GM19395 (cell line): ENCODE measurements around the gene PLD5.
"Not testable (repeated sequence)": the region's sequence is repeated elsewhere in the genome, so short reads cannot be mapped to it uniquely, and the experiment has no call there.

Experiments used
- ATAC-seq: cut with Tn5 transposase; IDR thresholded peaks from one replicate; pipeline ENCODE4 v1.9.1; 2021; ENCODE audit warnings: mild to moderate bottlenecking, moderate library complexity; ENCODE audit not compliant: unreplicated experiment

Gene PLD5

DNA sequence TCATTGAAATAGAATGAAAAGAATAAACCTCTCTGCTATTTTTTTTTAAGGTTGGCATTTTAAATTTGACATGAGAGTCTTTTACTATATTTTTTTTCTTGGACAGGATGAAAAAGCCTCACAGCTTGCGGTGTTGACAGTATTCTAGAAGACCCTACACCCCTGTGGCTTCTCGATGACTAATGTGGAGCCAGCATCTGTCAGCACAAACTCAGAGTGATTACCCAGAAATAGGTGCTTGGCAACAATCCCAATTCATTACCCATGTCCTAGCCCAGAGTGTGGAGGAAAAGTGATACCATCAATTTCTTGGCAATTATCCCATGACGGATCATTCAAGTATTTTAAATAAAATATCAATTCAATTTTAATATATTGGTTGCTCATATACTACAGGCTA is 338.8 kb downstream of the PLD5 start:
- no peak for ATAC-seq

DNA sequence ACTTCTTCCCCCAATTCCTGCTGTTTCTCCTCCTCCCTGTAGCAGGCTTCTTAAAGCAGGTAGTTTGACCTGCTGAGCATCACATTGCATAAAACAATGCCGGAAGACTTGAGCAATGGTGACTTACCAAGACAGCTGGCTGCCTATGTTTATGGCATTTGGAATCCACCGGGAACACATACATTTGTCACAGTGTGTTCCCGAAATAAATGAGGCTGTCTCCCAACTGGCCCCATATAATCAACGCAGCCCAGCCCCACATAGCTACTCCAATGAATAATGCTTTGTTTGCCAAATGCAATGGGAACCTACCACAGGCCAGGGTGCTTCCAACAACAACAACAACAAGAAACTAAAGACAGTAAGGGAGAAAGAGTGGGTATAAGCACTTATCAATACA is 339.5 kb downstream of the PLD5 start:
- ATAC-seq, result no peak

DNA sequence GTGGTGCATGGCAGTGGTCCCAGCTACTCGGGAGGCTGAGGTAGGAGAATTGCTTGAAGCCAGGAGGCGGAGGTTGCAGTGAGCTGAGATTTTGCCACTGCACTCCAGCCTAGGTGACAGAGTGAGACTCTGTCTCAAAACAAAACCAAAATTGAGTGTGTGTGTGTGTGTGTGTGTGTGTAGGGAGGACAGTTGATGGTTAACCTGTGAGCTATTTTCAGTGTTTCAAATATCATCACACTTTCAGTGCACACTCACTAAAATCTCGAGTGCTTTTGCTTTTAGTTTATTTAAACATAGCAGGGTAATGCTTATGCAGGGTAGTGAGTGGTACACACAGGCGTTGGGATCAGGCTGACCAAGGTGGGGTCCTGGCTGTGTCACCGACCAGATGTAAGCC is 344.7 kb downstream of the PLD5 start:
- ATAC-seq, result peak; percentile 95

DNA sequence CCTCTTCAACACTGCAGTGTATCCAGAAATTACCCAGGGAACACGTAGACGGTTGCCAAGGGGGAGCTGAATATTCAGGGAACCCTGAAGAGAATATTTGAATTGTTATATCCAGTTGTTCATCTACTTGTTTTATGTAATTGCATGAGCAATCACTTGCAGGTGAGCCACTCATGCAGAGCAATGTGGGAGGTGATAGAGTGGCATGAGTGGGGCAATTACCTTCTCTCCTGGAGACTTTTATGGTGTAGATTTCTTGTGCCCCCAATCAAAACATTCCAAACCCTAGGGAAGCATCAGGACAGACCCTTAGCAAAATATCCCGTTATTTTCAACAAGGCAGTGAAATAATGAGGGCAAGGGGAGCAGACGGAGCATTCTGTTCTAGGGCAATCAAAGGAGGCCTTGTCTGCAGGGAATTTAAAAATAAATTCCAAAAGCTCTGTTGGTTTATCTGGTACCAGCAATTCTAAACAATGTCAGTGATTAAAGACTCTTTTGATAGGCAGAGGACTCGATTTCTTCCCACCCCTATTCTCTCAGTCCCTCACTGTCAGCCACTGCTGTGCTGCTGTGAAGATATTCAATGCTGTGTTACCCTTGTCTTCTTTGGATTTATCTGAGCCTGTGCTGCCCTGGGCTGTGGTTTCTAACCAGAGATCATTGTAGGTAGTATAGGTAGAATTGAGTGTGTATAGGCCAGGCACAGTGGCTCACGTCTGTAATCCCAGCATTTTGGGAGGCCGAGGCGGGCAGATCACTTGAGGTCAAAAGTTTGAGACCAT is 345.4 kb downstream of the PLD5 start:
- peak; percentile 16 for ATAC-seq

DNA sequence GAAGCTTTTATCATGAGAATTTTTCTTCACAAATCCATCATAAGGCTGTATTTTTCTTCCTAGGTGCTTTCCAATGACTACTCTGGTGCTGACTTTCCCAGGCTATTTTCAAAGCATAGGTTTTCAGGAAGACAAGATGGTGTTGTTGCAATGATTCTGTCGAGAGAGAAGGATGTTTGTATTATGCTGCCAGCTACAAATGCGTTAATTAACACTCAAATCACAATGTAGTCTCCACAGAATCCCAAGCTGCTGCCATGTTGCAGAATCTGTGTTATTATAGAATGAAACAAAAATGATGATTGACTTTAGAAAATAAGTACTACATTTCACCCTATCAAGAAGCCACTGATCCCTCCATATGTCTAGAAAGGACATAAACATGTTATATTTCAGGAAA is 346.1 kb downstream of the PLD5 start:
- no peak for ATAC-seq

DNA sequence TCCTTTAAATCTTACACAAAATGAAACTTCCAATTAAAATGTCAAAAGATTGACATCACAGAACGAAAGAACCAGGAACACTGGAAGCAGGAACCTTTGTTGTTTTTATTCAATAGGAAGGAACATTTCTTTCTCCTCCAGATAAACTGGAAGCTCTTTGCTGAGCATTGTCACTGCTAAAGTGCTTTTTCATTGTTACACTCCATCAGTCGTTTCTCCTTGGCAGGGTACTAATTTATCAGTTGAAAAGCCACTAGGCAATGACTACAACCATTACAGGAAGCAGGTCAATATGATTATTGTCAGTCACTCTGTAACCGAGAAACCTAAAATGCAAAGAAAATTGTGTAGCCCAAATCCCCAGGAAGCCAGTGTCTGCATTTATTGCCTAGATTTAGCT is 362.4 kb downstream of the PLD5 start:
- ATAC-seq, result no peak

DNA sequence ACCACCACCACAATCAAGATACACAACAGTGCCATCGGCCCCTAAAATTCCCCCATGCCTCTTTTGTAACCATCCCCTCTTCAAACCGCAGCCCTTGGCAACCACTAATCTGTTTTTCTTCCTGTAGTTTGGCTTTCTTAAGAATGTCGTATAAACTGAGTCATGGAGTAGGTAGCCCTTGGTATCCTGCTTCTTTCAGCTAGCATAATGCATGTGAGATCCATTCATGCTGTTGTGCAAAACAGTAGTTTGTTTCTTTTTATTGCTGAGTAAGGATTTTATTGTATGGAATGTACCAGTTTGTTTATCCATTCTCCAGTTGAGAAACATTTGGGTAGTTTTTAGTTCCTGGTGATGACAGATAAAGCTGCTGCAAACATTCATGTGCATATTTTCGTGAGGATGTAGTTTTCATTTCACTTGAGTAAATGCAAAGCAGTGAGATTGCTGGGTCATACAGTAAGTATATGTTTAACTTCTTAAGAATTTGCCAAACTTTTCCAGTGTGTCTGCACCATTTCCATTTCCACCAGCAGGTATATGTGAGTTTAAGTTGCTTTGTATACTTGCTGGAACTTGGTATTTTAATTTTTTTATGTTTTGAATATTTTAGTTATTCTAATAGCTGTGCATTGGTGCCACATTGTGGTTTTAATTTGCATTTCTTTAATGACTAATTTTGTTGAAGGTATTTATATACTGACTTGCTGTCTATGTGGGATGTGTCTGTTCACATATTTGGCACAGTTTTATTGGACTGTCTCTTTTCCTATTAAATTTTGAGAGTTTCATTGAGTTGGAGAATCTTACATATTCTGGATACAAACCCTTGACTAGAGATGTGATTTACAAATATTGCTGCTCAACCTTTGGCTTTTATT is 377.2 kb downstream of the PLD5 start:
- peak; percentile 53 for ATAC-seq

DNA sequence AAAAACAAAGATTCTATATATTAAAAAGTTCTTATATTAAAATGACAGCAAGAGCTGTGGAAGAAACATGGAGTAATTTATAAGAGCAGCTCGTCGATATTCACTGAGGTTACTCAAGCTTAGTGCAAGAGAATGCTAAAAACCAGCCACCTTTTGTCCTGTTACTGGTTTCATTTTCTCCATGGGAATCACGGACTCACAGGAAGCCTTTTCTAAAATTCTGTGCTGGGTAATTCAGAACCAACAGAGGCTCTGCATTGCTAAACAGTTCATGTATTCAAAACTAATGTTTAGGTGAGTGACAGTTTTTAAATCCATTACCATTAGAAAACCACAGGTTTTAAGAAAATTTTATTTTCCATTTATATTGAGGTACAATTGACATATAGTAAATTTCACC is 377.8 kb downstream of the PLD5 start:
- ATAC-seq, result peak; percentile 22

DNA sequence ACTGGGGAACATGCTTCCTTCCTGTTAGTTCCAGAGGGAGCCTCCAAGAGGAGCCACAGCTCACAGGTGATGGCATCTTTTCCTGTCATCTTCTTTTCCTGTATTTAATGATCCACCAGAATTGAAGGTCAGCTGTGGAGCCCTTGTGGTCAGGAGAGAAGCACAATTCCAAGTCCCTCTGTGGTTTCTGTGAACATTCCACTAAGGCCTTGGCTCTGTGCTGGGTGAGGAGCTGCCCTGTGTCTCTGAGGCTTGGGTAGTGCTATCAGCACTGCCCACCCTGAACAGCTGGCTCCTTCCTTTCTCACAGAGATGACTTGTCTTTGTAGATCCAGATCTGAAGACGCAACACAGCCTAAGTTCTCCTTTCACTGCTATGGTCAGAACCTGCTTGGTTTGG is 383.7 kb downstream of the PLD5 start:
- no peak for ATAC-seq

DNA sequence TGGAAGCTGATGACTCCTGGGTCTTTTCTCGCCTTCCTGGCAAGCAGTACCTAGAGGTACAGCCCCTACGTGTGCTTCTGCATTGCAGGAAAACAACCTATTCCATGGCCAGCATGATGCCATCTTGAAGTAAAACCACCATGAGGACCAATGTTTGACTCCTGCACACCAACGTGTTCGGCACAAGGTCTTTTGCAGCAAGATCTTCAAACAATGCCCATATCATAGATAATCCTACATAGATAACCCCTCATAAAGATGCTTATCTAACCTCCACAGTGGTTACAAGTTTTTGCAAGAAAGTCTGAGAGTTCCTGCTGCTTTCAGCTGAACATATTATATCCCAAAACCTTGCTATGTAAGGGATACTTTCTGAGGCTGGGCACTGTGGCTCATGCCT is 384.5 kb downstream of the PLD5 start:
- no peak for ATAC-seq

DNA sequence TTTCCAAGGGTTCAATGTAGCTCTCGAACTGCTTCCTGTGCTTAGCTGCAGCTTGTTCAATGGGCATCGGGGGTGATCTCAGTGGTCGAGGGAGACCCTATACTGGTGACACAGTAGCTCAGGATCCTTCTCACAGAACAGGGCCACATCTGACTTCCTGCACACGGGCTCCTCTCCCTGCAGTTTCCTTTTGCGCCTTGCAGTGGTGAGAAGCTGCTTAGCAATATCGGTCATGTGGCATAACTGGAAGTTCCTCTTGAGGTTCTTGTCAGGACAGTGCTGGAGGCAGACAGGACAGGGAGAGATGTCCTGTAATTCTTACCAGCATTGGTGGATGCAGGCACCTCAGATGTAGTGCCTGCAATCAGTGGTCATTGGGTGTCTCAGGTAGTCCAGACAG is 385.1 kb downstream of the PLD5 start:
- ATAC-seq, result peak; percentile 82

DNA sequence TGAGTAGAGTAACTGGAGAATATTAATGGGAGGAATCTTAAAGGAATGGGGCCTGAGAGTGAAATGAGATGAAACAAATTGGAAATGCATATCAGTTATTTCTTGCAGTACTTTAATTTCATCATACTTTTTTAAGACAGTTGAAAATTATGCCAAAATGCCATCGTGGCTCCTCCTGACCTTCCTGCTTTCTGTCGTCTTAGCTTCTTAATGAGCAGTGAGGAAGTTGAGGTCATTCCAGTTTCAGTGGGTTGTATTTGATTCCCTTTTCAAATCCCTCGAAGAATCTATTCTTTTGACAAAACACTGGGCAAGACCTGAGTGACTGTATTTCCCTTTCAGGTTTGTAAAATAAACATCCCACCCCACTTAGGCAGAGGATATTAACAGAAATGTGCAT is 390.7 kb downstream of the PLD5 start:
- ATAC-seq, result no peak

DNA sequence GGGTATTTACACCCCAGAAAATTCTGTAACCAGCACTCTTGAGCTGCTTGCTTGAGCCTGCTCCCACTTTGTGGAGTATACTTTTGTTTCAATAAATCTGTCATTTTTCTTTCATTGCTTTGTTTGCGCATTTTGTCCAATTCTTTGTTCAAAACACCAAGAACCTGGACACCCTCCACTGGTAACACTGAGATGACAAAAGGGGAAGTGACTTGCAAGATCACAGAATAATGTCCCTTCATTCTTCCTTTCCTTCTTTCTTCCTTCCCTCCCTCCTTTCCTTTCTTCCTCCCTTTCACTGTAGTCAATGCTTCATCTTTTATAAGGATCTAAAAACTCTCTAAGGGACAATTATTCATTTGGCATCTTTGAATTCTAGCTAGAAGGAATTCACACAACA is 391.1 kb downstream of the PLD5 start:
- ATAC-seq, result no peak

DNA sequence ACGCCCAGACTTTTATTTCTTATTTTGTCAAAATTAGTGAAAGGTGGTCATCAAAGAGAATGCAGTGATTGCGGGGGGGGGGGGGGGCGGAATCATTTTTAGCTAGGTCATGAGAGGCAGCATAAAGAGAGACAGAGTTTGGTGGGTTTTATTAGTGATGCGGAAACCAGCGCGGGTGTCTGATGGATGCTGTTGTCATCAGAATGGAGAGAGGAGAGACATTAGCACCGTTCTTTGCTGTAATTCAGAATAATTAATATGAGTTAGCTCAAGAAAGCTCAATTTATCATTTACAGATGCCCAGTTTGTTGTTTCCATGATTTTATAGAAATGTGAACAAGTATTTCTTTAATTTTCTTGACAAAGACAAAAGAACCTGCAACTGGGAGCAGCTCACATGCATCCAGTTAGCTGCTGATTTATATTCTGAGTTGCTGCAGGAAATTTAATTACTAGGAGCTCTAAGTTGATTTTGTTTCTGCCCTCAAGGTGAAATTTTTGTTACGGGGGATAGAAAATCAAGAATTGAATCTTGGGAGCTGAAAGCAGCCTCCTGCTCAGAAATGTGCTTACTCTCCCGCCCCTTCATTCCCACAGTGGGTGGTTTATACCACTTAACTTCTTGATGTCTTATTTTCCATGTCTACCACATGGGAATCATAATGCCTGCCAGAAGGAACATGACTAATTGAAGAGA is 392.2 kb downstream of the PLD5 start:
- ATAC-seq, result no peak

DNA sequence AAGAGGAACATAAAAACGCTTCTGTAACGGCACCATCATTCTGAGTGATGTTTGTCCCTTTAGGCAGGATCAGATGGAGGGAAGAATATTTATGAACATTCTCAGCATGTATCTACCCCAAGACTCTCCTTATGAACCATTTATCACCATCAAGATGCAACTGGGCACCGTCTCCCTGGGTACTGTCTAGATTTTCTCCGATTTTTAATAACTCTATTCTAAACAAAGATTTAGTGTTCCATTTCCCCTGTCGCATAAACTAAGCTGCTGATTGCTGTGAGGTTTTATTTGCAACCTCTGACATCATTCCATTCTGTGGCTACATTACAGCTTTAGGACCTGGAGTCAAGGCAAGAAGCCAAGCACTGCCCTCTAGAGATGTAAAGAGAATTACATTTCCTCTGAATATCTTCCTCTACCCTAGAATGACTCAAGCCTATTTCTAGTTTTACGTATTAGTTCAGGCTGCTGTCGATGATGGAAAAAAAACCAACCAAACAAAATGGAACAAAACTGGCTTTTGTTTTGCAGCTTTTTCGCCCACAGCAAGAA is 395.5 kb downstream of the PLD5 start:
- ATAC-seq, result no peak

DNA sequence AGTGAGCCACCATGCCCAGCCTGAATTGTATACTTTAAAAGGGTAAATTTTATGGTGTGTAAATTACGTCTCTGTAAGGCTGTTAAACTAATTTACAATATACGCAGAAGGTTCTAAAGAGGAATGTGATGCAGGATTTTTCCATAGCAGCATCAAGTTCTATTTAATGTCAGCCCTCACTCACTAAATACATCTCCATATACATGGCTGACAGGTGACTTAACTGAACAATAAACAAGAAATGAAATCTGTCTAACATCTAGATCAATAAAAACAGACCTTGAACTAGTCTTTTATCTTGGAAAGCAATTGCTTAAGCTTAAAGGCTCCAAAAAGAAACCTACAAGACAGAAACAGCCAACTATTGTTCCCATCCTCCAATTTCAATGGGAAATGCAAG is 404.1 kb downstream of the PLD5 start:
- no peak for ATAC-seq

DNA sequence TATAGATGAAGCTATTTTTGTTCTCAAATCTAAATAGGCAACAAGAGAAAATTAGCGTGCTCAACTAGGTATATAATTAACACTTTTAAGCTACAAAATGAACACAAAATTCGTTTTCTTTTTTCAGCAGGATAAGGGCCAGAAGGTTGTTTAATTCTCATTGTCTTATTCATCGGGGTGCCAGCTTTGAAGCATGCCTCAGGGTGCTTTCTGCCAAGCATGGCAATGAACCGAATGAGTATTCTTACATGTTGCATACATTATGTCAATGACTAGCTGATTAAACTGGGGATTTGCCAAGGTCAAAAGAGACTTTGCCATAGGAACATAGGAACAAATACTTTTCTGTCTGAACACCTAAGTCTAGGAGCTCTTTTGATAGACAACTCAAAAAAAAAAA is 423.6 kb downstream of the PLD5 start:
- no peak for ATAC-seq

DNA sequence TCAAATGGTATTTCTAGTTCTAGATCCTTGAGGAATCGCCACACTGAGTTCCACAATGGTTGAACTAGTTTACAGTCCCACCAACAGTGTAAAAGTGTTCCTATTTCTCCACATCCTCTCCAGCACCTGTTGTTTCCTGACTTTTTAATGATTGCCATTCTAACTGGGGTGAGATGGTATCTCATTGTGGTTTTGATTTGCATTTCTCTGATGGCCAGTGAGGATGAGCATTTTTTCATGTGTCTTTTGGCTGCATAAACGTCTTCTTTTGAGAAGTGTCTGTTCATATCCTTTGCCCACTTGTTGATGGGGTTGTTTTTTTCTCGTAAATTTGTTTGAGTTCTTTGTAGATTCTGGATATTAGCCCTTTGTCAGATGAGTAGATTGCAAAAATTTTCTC is 427.2 kb downstream of the PLD5 start:
- not testable (repeated sequence) for ATAC-seq

DNA sequence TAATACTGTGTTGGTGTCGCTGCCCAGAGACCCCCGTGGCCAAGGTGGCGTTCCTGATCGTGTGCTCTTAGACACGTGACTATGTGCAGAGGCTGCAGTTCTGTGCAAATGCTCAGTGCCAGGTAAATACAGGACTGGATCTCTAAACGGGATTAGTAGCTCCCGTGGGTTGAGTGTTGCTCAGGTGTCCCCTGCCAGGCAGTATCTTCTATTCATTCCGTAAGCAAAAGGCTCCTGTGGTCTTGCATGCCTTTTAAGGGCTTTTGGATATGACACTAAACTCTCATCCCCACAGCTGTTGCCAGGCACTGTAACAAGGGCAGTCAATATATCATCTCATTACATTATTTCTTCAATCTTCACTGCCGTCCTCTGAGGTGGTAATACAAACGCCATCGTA is 431.4 kb downstream of the PLD5 start:
- ATAC-seq, result no peak

DNA sequence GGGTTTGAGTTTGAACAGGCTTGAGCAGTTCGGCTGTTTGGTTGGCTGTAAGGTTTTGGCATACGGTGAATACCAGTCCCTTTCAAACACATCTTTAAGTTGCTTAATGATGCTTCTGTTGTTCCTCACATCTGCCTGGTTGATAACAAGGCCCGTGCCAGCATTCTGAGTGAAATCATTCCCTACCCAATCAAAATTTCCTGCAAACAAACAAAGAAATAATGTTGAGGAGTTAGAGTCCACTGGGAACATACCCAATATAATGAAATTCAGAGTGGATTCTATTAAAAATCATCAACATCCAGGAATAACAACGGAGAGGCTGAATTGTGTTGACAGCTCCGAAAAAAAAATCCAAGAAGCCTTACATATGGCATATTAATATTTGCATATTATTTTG is 434.6 kb downstream of the PLD5 start:
- ATAC-seq, result no peak

DNA sequence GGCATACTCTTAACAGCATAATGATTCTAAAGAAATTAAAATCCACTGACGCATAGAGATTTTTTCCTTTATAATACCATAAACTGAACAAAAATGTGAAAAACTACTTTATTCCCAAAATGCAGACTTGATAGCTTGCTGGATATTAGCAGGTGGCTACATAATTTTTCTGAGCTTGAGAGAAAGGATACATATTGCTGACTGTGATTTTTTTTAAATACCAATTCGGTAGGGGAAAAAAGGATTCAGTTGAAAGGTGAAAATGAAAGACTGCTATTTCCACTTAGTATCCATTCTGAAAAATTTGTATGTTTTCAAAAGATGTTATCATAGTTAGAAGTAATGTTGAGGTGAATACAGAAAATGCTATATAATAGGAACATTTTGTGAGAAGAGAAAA is 435.6 kb downstream of the PLD5 start:
- ATAC-seq, result no peak
